GM18909 (cell line): ENCODE measurements around the gene ALG10.
"Not testable (repeated sequence)": the region's sequence is repeated elsewhere in the genome, so short reads cannot be mapped to it uniquely, and the experiment has no call there.

Experiments
- ATAC-seq: cut with Tn5 transposase; IDR thresholded peaks from one replicate; pipeline ENCODE4 v1.9.1; 2021; ENCODE audit warnings: mild to moderate bottlenecking; ENCODE audit not compliant: unreplicated experiment, poor library complexity

Gene ALG10, protein sequence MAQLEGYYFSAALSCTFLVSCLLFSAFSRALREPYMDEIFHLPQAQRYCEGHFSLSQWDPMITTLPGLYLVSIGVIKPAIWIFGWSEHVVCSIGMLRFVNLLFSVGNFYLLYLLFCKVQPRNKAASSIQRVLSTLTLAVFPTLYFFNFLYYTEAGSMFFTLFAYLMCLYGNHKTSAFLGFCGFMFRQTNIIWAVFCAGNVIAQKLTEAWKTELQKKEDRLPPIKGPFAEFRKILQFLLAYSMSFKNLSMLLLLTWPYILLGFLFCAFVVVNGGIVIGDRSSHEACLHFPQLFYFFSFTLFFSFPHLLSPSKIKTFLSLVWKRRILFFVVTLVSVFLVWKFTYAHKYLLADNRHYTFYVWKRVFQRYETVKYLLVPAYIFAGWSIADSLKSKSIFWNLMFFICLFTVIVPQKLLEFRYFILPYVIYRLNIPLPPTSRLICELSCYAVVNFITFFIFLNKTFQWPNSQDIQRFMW

DNA sequence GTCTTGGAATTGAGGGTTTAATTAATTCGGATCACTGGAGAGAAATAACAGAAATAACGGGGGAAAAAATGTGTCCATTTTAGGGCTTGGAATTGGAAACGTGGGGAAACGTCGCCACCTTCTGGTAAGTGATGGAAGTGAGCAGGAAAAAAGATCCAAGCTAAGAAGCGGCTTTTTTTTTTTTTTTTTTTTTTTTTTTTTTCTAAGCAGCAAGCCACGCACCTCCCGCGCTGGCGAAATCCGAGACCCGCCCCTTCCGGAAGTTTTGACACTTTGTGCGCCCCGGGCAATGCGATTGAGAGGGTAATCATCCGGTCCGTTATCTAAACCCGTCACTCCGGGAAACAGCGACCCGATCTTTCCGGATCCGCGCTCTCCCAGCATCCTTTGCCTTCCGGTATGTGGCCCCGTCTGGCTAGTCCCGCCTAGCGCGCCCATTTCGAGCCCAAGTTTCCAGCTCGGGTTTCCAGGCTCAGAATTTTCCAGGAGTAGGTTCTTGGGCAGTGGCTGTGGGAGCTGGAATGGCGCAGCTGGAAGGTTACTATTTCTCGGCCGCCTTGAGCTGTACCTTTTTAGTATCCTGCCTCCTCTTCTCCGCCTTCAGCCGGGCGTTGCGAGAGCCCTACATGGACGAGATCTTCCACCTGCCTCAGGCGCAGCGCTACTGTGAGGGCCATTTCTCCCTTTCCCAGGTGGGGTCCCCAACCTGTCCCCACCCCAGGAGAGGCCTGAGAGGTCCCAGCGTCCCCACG is at the start of gene ALG10:
Gene ALG10, plus strand, starts transcription at position 418 of the 752 bp plus-strand sequence. Its CDS starts 104 bp downstream, at position 522.
- peak; percentile 100 for ATAC-seq

DNA sequence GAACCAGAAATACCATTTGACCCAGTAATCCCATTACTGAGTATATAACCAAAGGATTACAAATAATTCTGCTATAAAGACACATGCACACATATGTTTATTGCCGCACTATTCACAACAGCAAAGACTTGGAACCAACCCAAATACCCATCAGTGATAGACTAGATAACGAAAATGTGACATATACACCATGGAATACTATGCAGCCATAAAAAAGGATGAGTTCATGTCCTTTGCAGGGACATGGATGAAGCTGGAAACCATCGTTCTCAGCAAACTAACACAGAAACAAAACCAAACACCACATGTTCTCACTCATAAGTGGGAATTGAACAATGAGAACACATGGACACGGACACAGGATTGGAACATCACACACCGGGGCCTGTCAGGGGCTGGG is 49.4 kb upstream of the ALG10 start:
- ATAC-seq, result not testable (repeated sequence)

DNA sequence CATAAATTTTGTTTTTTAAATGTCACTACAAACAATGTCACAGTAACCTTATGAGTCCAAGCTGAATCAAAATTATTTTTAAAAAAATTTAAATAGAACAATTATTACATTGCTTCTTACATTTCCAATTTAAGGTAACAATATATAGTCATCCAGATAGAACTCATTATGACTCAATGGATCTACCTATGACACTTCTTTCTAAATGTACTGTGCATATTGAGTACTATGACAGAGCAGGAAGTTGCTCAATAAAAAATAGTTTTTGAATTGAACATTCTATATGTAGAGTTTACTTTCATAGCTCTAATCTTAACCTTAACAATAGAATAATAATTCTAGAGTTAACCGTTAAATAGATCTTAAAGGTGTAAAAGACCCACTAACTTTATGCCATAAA is 44.4 kb upstream of the ALG10 start:
- no peak for ATAC-seq

DNA sequence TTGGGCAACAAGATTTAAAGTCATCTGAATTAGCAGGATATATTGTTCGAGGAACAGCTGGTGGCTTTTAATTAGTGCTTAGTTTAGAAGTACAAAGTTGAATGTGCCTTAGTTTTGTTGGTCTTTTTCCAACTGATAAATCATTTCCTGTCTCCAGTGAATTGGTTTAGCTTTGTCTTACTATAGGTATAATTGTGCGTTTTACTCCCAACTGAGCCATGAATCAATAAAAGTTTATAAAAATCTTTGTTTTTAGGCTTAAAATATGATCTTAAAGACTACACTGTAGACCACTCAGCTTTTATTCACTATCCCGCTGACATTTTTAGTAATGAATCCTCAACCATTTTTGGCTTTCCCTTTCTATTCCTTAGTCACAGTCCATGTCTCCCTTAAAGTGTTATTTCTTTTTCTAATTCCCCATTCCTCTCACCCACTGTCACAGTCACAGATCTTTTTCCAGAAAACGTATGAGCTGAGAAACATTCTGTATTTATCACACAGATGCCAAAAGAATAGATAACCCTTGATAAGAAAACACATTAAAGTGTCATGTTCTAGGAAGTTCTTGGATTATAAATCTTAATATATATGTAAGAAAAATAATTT is 34.0 kb upstream of the ALG10 start:
- ATAC-seq, result no peak

DNA sequence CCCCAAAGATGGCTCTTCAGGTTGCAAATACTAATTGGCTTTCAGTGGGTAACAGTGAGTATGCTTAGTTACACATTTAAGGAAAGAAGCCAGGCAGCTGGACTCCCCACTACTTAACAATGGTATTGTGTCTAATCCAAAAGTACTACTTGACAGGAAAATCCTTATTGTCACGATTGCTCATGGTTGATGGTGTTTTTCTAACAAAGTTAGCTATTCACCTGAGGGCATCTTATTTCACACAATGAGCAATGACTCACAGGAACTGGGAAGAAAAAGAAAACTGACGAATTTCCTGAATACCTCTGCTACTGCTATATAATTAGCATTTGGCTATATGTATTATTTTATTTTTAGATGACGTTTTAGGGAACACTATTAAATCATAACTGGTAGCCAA is 33.4 kb upstream of the ALG10 start:
- no peak for ATAC-seq

DNA sequence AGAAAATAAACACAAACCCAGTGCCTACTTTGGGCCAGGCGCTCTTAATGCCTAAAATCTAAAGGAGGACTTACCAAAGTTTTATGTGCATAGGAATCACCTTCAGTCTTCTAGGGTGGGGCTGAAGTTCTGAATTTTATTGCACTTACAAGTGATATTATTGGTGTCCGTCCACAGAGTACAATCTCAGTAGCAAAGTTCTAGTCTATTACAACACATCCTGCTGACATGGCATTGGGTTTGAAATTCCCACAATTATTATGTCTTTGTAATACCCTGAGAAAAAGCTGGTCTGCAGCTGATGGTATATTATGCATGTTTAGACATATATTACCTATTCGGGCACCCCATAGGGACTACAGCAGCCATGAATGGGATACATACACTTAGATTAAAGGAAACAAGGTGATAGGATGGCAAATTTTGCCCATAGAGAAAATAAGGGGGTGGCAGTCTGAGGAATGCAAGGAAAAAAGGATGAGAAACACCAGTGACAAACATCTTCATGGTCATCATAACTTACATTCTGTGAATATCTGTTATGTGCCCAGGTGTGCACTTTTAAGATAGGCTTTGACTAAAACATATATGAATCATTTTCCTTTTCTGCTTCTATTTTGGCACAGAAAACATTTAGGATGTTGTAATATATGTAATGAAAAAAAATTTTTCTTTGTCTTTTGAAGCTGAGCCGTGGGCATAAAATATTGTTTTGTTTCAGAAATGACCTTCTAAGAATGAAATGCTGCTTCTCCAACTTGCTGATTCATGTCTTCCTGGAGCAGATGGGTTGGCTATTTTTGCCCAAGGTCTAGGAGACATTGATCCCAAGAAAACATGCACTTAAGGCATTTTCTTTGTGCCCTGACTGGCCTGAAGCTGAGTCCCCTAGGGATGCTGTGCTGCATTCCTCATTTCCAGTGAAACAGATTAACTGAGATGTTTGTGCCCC is 27.2 kb upstream of the ALG10 start:
- ATAC-seq, result no peak

DNA sequence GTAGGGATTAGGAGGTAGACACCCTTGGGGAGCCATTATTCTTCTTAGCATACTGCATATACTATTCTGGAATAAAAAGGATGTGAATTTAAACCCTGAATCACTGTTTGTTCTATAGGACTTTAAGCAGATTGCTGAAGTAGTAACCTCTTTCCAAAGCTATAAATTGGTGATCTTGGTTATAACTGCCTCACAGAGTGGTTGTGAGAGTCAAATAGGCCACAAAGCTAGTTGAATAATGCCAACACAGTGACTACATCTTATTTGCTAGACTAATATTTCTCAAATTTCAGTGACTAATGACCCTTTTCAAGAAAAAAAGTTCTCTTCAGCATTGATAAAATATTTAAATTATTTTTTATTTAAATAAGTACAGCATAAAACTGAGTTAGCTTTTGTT is 13.5 kb upstream of the ALG10 start:
- ATAC-seq, result not testable (repeated sequence)

DNA sequence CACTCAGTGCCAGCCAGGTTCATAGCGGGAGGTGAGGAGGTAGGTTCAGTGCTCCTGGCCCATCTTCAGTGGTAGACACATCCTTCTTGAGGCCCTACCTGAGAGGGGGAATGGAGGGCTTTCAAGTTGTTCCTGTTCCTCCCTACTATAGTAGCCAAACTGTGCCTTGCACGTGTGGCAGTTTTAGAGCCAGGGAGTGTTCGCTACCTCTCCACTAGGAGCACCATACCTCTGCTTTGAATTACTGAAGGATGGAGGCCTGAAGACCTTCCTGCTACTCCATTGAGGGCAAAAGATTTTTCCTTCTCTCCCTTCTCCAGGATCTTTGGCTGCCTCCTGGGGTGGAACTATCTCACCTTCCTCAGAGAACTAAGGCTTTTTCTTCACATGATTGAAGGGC is 5.9 kb upstream of the ALG10 start:
- no peak for ATAC-seq

DNA sequence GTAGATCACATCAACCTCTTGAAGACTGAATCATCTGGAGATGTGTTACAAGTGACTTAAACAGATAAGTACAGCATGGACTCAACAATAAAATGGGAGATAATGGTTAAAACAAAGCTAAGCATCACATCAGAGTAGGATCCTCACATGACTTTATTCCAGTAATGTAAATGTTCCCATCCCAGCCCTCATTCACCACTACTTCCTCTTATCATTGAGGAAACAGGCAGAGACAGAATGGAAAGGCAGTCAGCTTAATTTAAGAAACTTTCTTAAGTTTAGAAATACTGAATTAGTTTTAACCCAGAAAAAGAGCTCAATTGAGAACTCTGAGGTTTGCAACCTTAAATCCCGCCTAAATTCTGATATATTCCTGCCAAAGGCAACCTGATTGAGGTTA is 1.2 kb upstream of the ALG10 start:
- ATAC-seq, result no peak

DNA sequence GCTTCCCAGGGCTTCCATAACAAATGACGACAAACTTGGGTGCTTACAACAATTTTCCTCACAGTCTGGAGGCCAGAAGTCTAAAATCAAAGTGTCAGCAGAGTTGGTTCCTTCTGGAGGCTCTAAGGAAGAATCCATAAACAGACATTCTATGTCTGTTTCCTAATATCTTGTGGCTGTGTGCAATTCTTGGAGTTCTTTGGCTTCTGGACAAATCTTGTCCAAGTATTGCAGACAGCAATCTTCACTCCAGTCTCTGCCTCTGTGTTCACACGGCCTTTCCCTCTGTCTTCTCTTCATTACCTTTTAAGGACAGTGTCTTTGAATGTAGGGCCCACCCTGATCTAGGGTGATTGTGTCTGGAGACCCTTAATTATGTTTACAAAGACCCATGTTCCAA is 5.4 kb downstream of the ALG10 start:
- ATAC-seq, result not testable (repeated sequence)

DNA sequence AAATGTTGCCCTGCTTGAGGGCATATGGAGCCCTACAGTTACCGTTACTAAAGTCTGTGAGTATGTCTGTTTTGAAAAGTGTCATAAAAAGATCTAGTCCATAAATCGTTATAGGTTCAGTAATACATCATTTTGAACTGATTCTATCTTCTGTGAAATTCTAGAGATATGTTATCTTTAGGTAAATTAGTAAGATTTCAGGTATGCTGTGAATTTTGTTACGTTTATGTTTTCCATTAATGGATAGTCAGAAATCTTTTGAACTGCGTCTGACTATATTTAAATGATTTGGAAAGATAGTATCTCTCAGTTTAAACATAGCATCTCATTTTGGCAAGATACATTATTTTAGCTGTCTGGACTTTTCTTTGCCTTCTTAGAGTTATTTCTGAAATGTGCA is 8.3 kb downstream of the ALG10 start:
- no peak for ATAC-seq

DNA sequence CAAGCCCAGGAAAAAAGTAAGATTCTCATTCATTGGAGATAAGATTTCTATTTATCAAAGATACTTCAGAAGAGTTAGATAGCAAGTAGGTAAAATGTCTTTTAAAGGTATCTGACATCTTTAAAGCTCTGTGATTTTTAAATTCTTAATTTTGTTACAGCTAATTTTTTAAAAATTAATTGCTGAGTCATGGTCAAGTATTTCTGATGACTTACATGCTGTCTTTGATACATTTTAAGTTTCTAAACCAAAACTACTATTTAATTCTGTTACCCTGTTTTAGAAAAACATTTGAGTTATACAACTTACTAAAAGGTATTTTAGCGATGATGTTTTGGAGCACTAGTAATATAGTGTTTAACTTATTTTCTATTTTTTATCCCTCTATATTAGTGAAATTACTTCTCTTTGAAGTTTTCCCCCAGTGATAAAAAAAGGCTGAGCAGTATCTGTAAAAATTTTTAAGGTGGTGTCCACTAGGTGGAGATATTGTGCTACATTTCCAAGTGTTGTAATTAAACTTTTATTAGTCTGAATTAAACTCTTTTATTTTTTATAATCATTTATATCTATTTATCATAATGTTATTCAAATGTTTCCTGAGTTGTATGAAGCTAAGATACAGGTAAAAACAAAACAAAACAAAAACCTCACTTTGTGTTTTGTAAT is 11.5 kb downstream of the ALG10 start:
- ATAC-seq, result peak; percentile 50

DNA sequence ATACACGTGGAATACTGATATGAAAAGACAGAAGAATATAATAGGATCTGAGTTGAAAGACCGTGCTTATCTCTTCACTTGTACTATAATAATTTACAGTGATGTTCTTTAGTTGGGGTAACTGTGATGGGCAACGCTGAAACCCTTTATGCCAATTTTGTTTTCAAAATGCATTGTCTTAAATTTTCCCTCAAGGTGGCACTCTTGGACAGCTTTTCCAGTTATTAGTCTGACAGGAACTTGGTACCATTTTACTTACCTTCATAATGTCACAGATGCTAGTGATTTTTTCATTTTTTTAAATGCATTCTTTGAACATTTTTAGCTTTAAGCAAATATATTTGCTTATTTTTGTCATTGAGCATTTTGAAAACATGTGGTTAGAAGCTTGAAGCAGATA is 16.1 kb downstream of the ALG10 start:
- not testable (repeated sequence) for ATAC-seq

DNA sequence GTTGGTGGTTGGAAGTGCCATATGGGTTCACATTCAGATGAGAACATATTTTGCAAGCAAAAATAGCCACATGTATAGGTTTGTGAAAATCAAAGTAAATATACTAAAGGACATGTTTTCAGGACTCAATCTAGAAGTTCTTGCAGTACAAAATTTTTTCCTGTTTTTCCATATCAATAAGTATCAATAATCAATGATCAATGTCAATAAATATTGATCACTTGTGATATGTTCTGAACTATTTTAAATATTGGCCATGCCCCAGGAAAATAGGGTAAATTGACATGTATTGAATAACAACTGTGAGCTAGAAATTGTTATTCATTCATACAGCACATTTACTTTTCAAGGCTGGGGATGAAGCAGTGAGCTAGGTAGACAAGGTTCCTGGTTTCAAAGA is 24.3 kb downstream of the ALG10 start:
- no peak for ATAC-seq

DNA sequence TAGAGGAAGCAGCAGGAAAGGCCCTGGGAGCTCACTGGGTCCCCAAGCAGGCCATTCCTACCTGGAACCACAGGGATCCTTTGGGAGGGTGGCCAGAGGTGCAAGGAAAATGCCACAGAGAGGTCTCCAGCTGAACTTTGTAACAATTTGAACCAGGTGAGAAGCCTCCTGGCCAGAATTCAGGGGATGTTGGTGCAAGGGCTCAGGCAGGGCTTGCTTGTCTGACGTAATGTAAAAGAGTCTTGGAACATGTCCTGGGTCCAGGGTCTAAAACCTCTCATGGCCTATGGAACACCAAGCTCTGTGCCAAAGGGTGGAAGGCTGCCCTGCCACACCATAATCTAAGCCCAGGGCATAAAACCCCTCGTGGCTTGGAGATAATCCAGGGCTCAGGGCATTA is 25.6 kb downstream of the ALG10 start:
- ATAC-seq, result not testable (repeated sequence)

DNA sequence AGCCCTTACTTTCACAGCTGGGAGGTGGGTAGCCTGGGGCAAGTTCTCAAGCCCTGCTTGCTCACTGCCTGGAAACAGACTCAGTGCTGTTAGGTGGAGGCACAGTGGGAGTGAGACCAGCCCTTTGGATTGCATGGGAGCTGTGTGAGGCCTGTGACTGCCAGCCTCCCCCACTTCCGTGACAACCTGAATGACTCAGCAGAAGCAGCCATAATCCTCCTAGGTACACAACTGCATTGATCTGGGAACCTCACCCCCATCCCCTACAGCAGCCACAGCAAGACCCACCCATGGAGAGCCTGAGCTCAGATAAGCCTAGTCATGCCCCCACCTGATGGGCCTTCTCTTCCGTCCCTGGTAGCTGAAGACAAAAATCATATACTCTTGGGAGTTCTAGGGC is 26.4 kb downstream of the ALG10 start:
- no peak for ATAC-seq

DNA sequence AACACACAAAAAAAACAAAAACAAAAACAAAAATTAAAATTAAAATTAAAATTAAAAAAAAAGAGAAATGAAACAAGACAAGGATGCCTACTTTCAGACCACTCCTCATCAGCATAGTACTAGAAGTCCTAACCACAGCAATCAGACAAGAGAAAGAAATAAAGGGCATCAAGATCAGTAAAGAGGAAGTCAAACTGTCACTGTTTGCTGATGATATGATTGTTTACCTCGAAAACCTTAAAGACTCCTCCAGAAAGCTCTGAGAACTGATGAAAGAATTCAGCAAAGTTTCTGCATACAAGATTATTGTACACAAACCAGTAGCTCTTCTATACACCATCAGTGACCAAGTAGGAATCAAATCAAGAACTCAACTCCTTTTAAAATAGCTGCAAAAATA is 29.2 kb downstream of the ALG10 start:
- no peak for ATAC-seq

DNA sequence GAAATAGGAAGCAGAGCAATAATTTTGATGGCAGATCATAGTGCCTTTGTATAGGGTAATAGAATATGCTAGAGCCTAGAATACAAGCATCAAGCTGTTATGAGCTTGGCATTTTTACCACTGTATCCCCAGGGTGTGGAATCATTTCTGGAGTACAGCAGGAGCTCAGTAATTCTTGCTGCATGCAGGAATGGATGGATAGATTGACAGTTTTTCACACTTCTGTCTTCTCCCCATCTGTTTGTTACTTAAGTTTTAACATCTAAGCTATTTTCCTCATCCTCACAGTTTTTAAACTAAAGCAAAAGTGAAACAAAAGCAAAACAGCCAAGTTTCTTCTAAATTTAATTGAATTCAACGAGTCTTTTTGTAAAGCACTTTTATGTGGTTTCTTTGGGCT is 32.6 kb downstream of the ALG10 start:
- no peak for ATAC-seq
